Lower leg skin (tissue), 4 donors: ENCODE measurements around the gene TTC23. TPM values are rescaled to one million over a fixed set of nuclear protein-coding genes. Genes with fewer than 3 reads are reported as not detected.
A peak's percentile ranks its signal among the peaks of the same experiment; 100 is the strongest.

Source experiments
- DNase-seq, 2 donors: peaks; one replicate each; pipeline ENCODE4 v3.0.0-alpha.2; 2019; ENCODE audit warnings: low spot score in 2 of 2
- H3K4me3 ChIP-seq: fragments of 200-600 bp; sonication (generic); 2 replicates; pipeline ENCODE4 v1.5.1; 2017; ENCODE audit warnings: mild to moderate bottlenecking, low read depth; ENCODE audit not compliant: poor library complexity, severe bottlenecking
- CTCF ChIP-seq, 3 donors: fragments of 450-650 bp; IDR thresholded peaks; one replicate each; pipeline ENCODE4 v1.5.1; 2016; ENCODE audit warnings: antibody characterized with exemption in 3 of 3, mild to moderate bottlenecking in 3 of 3, moderate library complexity in 2 of 3
- POLR2A ChIP-seq, 2 donors: fragments of 450-650 bp; IDR thresholded peaks; one replicate each; pipeline ENCODE4 v1.6.1; 2016 to 2017; ENCODE audit warnings: antibody characterized with exemption in 2 of 2, mild to moderate bottlenecking in 1 of 2, moderate library complexity in 1 of 2
- WGBS, 2 donors: methylation state at CpG; one replicate each; pipeline ENCODE4 v1.1.5; 2018; 5-methylcytosine and 5-hydroxymethylcytosine counted together
- intact Hi-C: fragments of 100-400 bp; cut with DNase I; formaldehyde crosslinking; loops from one replicate; pipeline ENCODE4 v1.15.0; 2023; ENCODE audit warnings: low total_unique reads
- total RNA-seq, 4 donors: library from RNA; depleted of rRNA; stranded (reverse); fragments of >200 nt; gene quantifications; one replicate each; pipeline ENCODE4 v1.1.0, GENCODE V29; 2016

The TTC23 gene
- total RNA-seq, 4 donors from 2014 or later = 16.3 to 23.7 (median 20.0) TPM

- H3K4me3 ChIP-seq = no peak overlapping the region
- peak in 1 of 2 donors; percentile 46 for DNase-seq
- 87 to 91% methylated on average over 11 of the region's 11 CpGs for WGBS, 2 donors
- intact Hi-C loops = no loop called here
- no peak for TF ChIP-seq POLR2A (IDR thresholded peaks at IDR 0.05)
Measured at GRCh38 chr15:99096894-99097426, 152.4 kb downstream of the TTC23 start.

DNA sequence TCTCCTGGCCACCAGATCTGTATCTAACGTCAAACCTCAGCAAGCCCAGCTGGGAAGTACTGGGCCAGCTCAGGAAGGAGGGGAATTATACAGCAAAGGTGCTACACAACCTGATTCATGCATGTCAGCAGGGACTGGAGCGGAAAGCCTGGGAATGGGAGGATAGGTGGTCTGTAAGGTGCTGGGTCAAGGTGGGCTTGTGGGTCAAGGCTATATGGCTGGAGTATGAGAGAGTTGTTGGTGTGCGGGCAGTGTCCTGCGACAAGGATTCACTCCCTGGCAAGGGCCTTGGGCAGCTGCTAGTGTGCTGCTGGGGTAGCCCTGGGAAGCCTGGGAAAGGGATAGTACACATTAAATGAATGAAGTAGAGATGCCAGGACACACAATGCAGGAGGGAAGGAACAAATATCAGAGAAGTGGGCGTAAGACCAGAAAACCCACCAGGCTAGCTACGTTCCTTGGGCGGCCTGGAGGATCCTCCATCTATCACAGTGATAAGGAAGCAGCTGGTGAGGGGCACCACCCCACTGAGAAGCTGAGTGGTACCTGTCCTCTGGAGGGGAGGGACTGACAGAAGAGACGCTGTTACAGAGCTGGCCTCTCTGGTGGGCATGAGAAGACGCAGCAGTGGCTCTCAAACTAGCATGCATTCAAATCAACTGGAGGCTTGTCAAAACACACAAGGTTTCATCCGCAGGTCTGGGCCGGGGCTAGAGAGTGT, 153.0 kb downstream of the TTC23 start:
- 95 to 96% methylated on average over 11 of the region's 11 CpGs for WGBS, 2 donors
- peak in 1 of 2 donors; percentile 63 for DNase-seq
- no peak overlapping the region for H3K4me3 ChIP-seq
- TF ChIP-seq POLR2A (IDR thresholded peaks at IDR 0.05) = no peak
- TF ChIP-seq CTCF (IDR thresholded peaks at IDR 0.05) = no peak
- intact Hi-C loops = no loop called here

- no peak for DNase-seq
- 61 to 78% methylated on average over 3 of the region's 3 CpGs for WGBS, 2 donors
- intact Hi-C loops = no loop called here
Measured at GRCh38 chr15:99095626-99096025, 153.8 kb downstream of the TTC23 start.

DNA sequence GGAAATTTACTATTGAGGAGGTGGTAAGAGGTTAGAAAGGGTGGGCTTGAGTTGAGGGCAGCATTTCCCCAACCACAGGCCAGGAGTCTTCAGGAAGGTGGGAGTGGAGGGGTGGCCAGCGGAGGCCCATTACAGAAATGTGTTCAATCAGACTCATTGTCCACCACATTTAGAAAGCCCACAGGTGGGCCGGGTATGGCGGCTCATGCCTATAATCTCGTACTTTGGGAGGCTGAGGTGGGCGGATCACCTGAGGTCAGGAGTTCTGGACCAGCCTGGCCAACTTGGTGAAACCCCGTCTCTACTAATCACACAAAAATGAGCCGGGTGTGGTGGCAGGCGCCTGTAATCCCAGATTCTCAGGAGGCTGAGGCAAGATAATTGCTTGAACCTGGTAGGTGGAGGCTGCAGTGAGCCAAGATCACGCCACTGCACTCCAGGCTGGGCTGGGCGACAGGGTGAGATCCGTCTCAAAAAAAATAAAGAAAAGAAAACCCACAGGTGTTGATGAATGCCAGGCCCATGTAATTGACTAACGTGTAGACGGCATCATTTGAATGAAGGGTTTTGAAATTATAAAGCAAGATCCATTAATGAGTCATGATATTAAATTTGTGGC, 156.7 kb downstream of the TTC23 start:
- DNase-seq = peak in 1 of 2 donors; percentile 60
- TF ChIP-seq POLR2A (IDR thresholded peaks at IDR 0.05) = no peak
- TF ChIP-seq CTCF (IDR thresholded peaks at IDR 0.05) = no peak
- intact Hi-C loops = no loop called here
- WGBS, 2 donors = 74 to 79% methylated on average over 13 of the region's 13 CpGs
- H3K4me3 ChIP-seq = no peak overlapping the region

More at GRCh38 chr15:99095626-99096025, 153.8 kb downstream of the TTC23 start:
- no peak overlapping the region for H3K4me3 ChIP-seq
- TF ChIP-seq CTCF (IDR thresholded peaks at IDR 0.05) (no peak), POLR2A (IDR thresholded peaks at IDR 0.05) (no peak)

GRCh38 chr15:99090938-99091337, 158.4 kb downstream of the TTC23 start:
- intact Hi-C loops = no loop called here
- no peak for TF ChIP-seq CTCF (IDR thresholded peaks at IDR 0.05)
- TF ChIP-seq POLR2A (IDR thresholded peaks at IDR 0.05) = no peak
- peak in 1 of 2 donors; percentile 45 for DNase-seq
- no peak overlapping the region for H3K4me3 ChIP-seq
- WGBS, 2 donors = 83 to 85% methylated on average over 1 of the region's 1 CpG

GRCh38 chr15:99090011-99090699, 159.2 kb downstream of the TTC23 start:
- no peak overlapping the region for H3K4me3 ChIP-seq
- WGBS, 2 donors = 68 to 75% methylated on average over 3 of the region's 3 CpGs
- DNase-seq = peak in 1 of 2 donors; percentile 67
- TF ChIP-seq CTCF (IDR thresholded peaks at IDR 0.05) (no peak), POLR2A (IDR thresholded peaks at IDR 0.05) (no peak)
- intact Hi-C loops = no loop called here
